Glomerular endothelial cell (primary cell): ENCODE results near the gene LRMDA. TPM values are rescaled to one million over a fixed set of nuclear protein-coding genes. Genes with fewer than 3 reads are reported as not detected.
"Not testable (repeated sequence)": the region's sequence is repeated elsewhere in the genome, so short reads cannot be mapped to it uniquely, and the experiment has no call there.

Source experiments
- DNase-seq: peaks from one replicate; pipeline ENCODE4 v3.0.0-alpha.2; 2011; ENCODE audit warnings: low read depth, low spot score; ENCODE audit errors: extremely low read depth
- total RNA-seq: library from RNA; depleted of rRNA; stranded (reverse); fragments of >200 nt; gene quantifications from 2 replicates; pipeline ENCODE4 v1.2.3, GENCODE V29; 2015

Gene LRMDA
- total RNA-seq, 1 donor from 2014 or later, result 25.7 TPM

DNA sequence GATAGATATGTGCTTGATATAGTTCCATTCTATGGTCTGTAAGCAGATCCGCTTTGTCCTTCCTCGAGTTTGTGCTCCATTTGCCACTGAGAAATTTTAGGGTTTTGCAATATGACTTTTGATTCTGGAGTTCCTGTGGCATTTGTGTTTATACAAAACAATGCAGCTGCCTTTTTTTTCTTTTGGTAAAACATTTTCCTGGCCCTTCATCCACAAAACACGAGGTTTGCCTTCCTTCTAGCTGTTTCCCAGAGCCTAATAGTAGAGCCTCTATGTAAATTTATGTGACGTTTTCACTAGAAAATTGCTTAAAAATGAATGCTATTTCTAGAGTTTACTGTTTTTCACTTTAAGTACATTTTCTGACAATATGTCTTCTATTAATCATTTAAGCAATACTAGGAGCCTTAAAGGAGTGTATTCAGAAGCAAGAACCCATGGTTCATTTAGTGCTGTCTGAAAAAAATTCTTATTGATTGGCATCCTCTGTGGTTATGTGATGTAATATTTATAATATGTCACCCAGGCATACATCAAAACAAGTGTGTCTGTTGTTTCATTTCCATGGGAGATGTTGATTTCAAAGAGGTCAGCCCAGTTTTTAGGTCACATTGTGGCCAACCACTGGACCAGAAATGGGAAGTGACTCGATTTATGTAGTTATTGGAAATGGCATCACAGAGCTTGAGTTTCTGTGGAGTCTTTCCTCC, 618.3 kb downstream of the LRMDA start:
- no peak for DNase-seq

GRCh38 chr10:76050291-76050625, 618.8 kb downstream of the LRMDA start:
- no peak for DNase-seq

- DNase-seq, result no peak
These were observed 619.8 kb downstream of the LRMDA start for GRCh38 chr10:76051007-76051936.

GRCh38 chr10:76052682-76053503, 621.5 kb downstream of the LRMDA start:
- DNase-seq, result no peak

GRCh38 chr10:76055466-76055865, 624.0 kb downstream of the LRMDA start:
- no peak for DNase-seq

DNA sequence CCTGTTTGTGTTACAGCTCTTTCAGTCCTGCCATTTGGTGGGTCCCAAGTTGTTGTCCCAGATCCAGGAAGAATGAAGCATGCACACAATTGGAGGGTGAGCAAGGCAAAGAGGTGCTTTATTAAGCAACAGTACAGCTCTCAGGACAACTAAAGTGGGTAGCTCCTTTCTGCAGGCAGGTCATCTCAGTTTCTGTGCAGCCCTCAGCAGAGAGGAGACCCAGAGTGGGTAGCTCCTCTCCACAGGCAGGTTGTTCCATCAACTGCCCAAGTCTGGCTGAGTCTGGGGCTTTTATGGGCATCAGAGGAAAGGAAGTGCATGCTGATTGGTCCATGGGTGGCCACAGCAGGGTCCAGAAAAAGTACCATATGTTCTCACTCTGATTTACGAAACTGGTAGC, 624.5 kb downstream of the LRMDA start:
- DNase-seq, result no peak

DNA sequence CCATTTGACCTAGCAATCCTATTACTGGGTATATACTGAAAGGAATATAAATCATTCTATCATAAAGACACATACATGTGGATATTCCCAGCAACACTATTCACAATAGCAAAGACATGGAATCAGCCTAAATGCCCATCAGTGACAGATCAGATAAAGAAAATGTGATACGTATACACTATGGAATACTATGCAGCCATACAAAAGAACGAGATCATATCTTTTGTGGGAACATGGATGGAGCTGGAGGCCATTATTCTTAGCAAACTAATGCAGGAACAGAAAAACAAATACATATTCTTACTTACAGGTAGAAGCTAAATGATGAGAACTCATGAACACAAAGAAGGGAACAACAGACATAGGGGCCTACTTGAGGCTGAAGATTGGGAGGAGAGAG, 629.6 kb downstream of the LRMDA start:
- not testable (repeated sequence) for DNase-seq

DNA sequence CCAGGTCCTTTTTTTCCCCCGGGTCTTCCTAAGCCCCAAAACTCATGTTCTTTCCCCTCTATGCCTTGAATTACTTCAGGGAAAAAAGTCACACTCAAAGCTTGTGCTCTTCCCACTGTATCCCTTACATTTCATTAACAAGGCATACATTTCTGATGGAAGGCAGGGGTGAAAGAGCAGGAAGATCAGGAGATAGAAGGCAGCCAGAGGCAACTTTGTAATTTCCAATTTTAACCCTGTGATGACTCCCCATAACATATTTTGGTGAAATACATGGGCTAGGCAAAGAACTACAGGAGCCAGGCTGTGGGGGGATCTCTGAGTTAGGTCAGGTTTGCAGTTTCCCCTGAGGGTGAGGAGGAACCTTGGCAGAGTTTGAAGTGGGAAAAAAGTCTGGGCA, 635.0 kb downstream of the LRMDA start:
- DNase-seq, result no peak

DNA sequence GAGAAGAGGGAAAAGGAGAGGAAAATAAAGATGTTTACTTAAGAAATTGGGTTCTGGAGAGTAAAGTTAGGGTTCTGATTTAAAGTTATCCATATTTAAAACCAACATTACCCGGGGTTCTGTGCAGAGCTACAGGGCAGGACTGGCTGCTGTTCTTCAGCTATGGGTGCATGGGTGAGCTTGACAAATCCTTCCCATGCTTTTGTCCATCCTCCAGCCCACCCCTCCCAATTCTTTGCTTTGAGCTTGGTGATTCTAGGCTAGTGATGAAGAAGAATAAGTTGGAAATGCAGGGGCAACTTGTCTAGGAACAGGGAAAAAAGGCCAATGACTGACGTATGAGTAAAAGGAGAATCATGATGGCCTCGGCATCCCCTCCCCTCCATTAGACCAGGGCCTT, 636.0 kb downstream of the LRMDA start:
- DNase-seq, result no peak

DNA sequence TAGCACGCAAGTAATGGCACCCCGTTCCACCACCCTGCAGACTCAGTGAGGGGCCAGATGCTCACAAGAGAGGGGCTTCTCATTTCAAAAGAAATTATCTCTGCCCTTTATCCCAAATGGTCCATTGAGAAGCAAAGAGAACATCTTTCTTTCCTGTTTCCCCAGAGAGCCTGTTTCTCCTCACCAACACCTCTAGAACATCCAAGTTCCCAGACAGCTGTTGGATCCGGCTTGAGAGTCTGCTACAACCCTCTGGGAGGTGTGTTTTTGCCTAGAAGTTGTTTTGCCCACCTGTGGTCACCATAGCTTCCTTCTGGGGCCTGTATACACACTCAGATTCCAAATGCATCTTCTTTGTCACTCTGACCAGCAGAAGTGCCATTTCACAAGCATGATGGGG, 637.4 kb downstream of the LRMDA start:
- DNase-seq, result no peak

GRCh38 chr10:76070916-76071315, 639.5 kb downstream of the LRMDA start:
- DNase-seq, result no peak

GRCh38 chr10:76071653-76072365, 640.4 kb downstream of the LRMDA start:
- no peak for DNase-seq

DNA sequence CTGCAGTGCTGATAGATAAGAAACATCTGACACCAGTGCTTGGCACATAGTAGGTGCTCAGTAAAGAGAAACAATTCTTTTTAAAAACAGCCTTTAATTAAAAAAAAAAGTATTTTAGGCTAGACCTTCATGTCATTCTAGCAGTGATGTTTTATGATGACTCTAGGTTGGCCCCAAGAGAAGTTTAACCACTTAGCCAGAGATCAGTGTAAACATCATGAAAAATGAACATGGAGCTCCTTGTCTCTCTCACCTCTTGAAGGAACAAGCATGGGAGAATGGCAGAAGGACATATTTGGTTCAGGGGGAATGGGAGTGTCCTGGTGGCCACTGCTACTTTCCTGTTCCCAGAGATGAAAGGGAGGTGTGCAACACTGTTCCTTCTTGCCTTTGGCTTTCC, 641.0 kb downstream of the LRMDA start:
- DNase-seq, result no peak

- no peak for DNase-seq
These were observed 642.1 kb downstream of the LRMDA start for GRCh38 chr10:76073524-76073923.

- no peak for DNase-seq
These were observed 643.2 kb downstream of the LRMDA start for GRCh38 chr10:76074659-76075058.

- DNase-seq, result no peak
These were observed 649.0 kb downstream of the LRMDA start for GRCh38 chr10:76080451-76080850.

- no peak for DNase-seq
These were observed 649.6 kb downstream of the LRMDA start for GRCh38 chr10:76080991-76081390.

DNA sequence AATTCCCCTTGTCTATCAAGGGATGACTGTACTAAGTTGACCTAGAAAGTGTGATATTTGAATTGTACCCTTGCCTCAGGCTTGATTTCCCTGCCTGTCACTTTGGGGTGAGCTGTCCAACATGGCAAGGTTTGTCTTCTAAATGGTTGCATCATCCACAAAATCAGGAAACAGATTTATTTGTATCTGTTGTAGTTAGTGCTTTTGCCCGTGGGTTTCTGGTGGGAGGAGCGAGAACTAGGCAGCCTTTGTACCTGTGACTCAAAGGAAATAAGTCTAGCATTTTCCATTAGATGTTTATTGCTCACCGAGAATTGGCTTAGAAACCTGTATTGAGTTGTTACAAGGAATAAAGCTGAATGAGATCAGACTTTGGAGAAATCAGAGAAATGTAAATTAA, 650.8 kb downstream of the LRMDA start:
- no peak for DNase-seq

- DNase-seq, result no peak
These were observed 651.5 kb downstream of the LRMDA start for GRCh38 chr10:76082956-76083355.

GRCh38 chr10:76085002-76085816, 653.8 kb downstream of the LRMDA start:
- DNase-seq, result no peak
